Stomach (tissue), 9 donors: ENCODE measurements around the gene MAGEF1. TPM values are rescaled to one million over a fixed set of nuclear protein-coding genes. Genes with fewer than 3 reads are reported as not detected.

Experiments used
- DNase-seq, 2 donors: peaks; one replicate each; pipeline versions ENCODE4 v3.0.0 to v3.0.0-alpha.2; 2013 to 2019
- H3K27ac ChIP-seq, 5 donors: fragments of 200-600 bp in 4 of 5; sonication (generic) in 4 of 5; one replicate each; pipeline ENCODE4 v1.5.1; 2013 to 2019; ENCODE audit warnings: mild to moderate bottlenecking in 1 of 5, moderate library complexity in 1 of 5
- H3K27me3 ChIP-seq, 3 donors: fragments of 200-600 bp; sonication (generic); one replicate each; pipeline ENCODE4 v1.5.1; 2017 to 2019; ENCODE audit warnings: mixed run types in 1 of 3
- H3K36me3 ChIP-seq, 4 donors: fragments of 200-600 bp; sonication (generic); 1 replicate in 3 of 4; 2 replicates in 1 of 4; pipeline ENCODE4 v1.5.1; 2016 to 2019
- H3K4me1 ChIP-seq, 4 donors: fragments of 200-600 bp; sonication (generic); one replicate each; pipeline ENCODE4 v1.5.1; 2016 to 2019
- H3K4me3 ChIP-seq, 4 donors: fragments of 200-600 bp; sonication (generic) in 3 of 4; one replicate each; pipeline ENCODE4 v1.5.1; 2016 to 2019; ENCODE audit warnings: mild to moderate bottlenecking in 1 of 4
- H3K9me3 ChIP-seq, 4 donors: fragments of 200-600 bp; sonication (generic); one replicate each; pipeline ENCODE4 v1.5.1; 2016 to 2019
- CTCF ChIP-seq, 7 experiments: fragments of 450-650 bp in 4 of 7; fragments of 200-600 bp in 3 of 7; sonication (generic) in 3 of 7; IDR thresholded peaks; one replicate each; pipeline ENCODE4 v1.5.1; 2016 to 2019; ENCODE audit warnings: antibody characterized with exemption in 7 of 7, control low read depth in 2 of 7, mild to moderate bottlenecking in 1 of 7
- EP300 ChIP-seq: sonication (generic); formaldehyde crosslinking; IDR thresholded peaks from one replicate; pipeline ENCODE4 v1.6.1; 2017; ENCODE audit warnings: antibody characterized with exemption
- POLR2A ChIP-seq, 4 donors: fragments of 450-650 bp; IDR thresholded peaks; one replicate each; pipeline ENCODE4 v1.6.1; 2016; ENCODE audit warnings: antibody characterized with exemption in 4 of 4, control low read depth in 2 of 4, mild to moderate bottlenecking in 1 of 4, moderate library complexity in 1 of 4
- POLR2AphosphoS5 ChIP-seq, 3 donors: sonication (generic); formaldehyde crosslinking; IDR thresholded peaks; one replicate each; pipeline ENCODE4 v1.6.1; 2016; ENCODE audit warnings: antibody characterized with exemption in 3 of 3
- WGBS, 5 donors: extraction: QIAGEN DNeasy Blood & Tissue Kit in 3 of 5; methylation state at CpG; one replicate each; pipeline versions ENCODE4 v1.1.5 to v1.1.7; 2013 to 2018; 5-methylcytosine and 5-hydroxymethylcytosine counted together
- intact Hi-C: fragments of 100-400 bp; cut with DNase I; formaldehyde crosslinking; loops from one replicate; pipeline ENCODE4 v1.15.1; 2023; ENCODE audit warnings: low total_unique reads
- polyA plus RNA-seq, 3 donors: library from polyadenylated mRNA; stranded (reverse); fragments of 200-250 nt; gene quantifications; one replicate each; pipeline ENCODE4 v1.2.3, GENCODE V29; 2013
- total RNA-seq, 5 donors: library from RNA; depleted of rRNA; stranded (reverse); fragments of >200 nt; gene quantifications; one replicate each; pipeline versions ENCODE4 v1.1.0 to v1.2.3, GENCODE V29; 2014 to 2016
- donor health status: healthy with polysubstance abuse.
- donor health status: Bipolar disorder and iron deficiency.
- donor health status: healthy.

MAGEF1 gene
- total and polyA plus RNA-seq, 8 donors = 19.3 to 81.1 (median 35.1) TPM

- Histone ChIP-seq H3K27ac (no peak overlapping the region), H3K9me3 (no peaks in the 10 kb centered on the region), H3K36me3 (no peaks in the 10 kb centered on the region), H3K4me3 (no peak overlapping the region), H3K27me3 (no peaks in the 10 kb centered on the region), H3K4me1 (peaks cover 0 to 21% (median 18%) of the 10 kb centered on the region in 4 donors)
- intact Hi-C loops = no loop called here
- TF ChIP-seq CTCF (IDR thresholded peaks at IDR 0.05) (no peak), POLR2AphosphoS5 (IDR thresholded peaks at IDR 0.05) (no peak), POLR2A (IDR thresholded peaks at IDR 0.05) (no peak), EP300 (no peak)
- DNase-seq = peak; percentile 14 to 43
- 71 to 84% (median 80%) methylated on average over 7 to 9 of the region's 9 CpGs for WGBS, 5 donors
Measured at GRCh38 chr3:184740509-184741258, 28.8 kb upstream of the MAGEF1 start.

- Histone ChIP-seq H3K27ac (no peak overlapping the region), H3K4me3 (no peak overlapping the region), H3K4me1 (peaks cover 0 to 20% (median 16%) of the 10 kb centered on the region in 4 donors), H3K36me3 (no peaks in the 10 kb centered on the region), H3K9me3 (no peaks in the 10 kb centered on the region), H3K27me3 (no peaks in the 10 kb centered on the region)
- TF ChIP-seq POLR2AphosphoS5 (IDR thresholded peaks at IDR 0.05) = no peak
- no peak for TF ChIP-seq EP300
- TF ChIP-seq POLR2A (IDR thresholded peaks at IDR 0.05) = no peak
- no peak for TF ChIP-seq CTCF (IDR thresholded peaks at IDR 0.05)
- WGBS, 5 donors = 87 to 92% (median 91%) methylated on average over 5 of the region's 5 CpGs
- intact Hi-C loops = no loop called here
- DNase-seq = no peak
Measured at GRCh38 chr3:184739594-184740505, 28.0 kb upstream of the MAGEF1 start.

- Histone ChIP-seq H3K4me3 (no peak overlapping the region), H3K27ac (peak overlapping the region in 1 of 5 donors; percentile 71), H3K36me3 (no peaks in the 10 kb centered on the region), H3K4me1 (peaks cover 0 to 20% (median 16%) of the 10 kb centered on the region in 4 donors), H3K27me3 (no peaks in the 10 kb centered on the region), H3K9me3 (no peaks in the 10 kb centered on the region)
- 86 to 96% (median 92%) methylated on average over 4 of the region's 4 CpGs for whole genome bisulfite sequencing, 5 donors
- peak in 1 of 2 donors; percentile 19 for DNase-seq
- intact Hi-C loops = no loop called here
- no peak for TF ChIP-seq EP300
- TF ChIP-seq POLR2A (IDR thresholded peaks at IDR 0.05) = no peak
- no peak for TF ChIP-seq POLR2AphosphoS5 (IDR thresholded peaks at IDR 0.05)
- TF ChIP-seq CTCF (IDR thresholded peaks at IDR 0.05) = no peak
Measured at GRCh38 chr3:184738982-184739381, 27.1 kb upstream of the MAGEF1 start.

GRCh38 chr3:184738506-184738890 is 26.6 kb upstream of the MAGEF1 start:
- Histone ChIP-seq H3K27ac (peak overlapping the region in 3 of 5 donors; percentile 43 to 71 (median 50)), H3K4me1 (peaks cover 0 to 20% (median 16%) of the 10 kb centered on the region in 4 donors), H3K36me3 (no peaks in the 10 kb centered on the region), H3K27me3 (no peaks in the 10 kb centered on the region), H3K9me3 (no peaks in the 10 kb centered on the region), H3K4me3 (no peak overlapping the region)
- WGBS, 5 donors = 40 to 61% (median 44%) methylated on average over 8 of the region's 8 CpGs
- TF ChIP-seq EP300 (no peak), POLR2AphosphoS5 (IDR thresholded peaks at IDR 0.05) (no peak), CTCF (IDR thresholded peaks at IDR 0.05) (no peak), POLR2A (IDR thresholded peaks at IDR 0.05) (no peak)
- no peak for DNase-seq
- intact Hi-C loops = no loop called here
